Spleen (tissue), 11 donors: ENCODE results near the gene TMEM132D. TPM values are rescaled to one million over a fixed set of nuclear protein-coding genes. Genes with fewer than 3 reads are reported as not detected.

Experiments
- DNase-seq: peaks from one replicate; pipeline ENCODE4 v3.0.0-alpha.2; 2020
- H3K27ac ChIP-seq, 8 donors: fragments of 200-600 bp; sonication (generic) in 7 of 8; 1 replicate in 4 of 8; 2 replicates in 4 of 8; pipeline versions ENCODE4 v1.5.0 to v1.8.0; 2016 to 2021; ENCODE audit warnings: inconsistent platforms in 4 of 8, mild to moderate bottlenecking in 4 of 8, moderate library complexity in 1 of 8
- H3K27me3 ChIP-seq, 7 donors: fragments of 200-600 bp; sonication (generic) in 6 of 7; replicated peaks in 1 of 7; 1 replicate in 4 of 7; 2 replicates in 3 of 7; pipeline versions ENCODE4 v1.5.0 to v1.8.0; 2016 to 2021; ENCODE audit warnings: inconsistent platforms in 3 of 7, mild to moderate bottlenecking in 1 of 7
- H3K36me3 ChIP-seq, 6 donors: fragments of 200-600 bp; sonication (generic) in 5 of 6; 1 replicate in 4 of 6; 2 replicates in 2 of 6; pipeline versions ENCODE4 v1.5.0 to v1.8.0; 2016 to 2021; ENCODE audit warnings: inconsistent platforms in 2 of 6
- H3K4me1 ChIP-seq, 6 donors: fragments of 200-600 bp; sonication (generic) in 5 of 6; 1 replicate in 3 of 6; 2 replicates in 3 of 6; pipeline versions ENCODE4 v1.5.0 to v1.8.0; 2016 to 2021; ENCODE audit warnings: inconsistent platforms in 3 of 6
- H3K4me3 ChIP-seq, 8 donors: fragments of 200-600 bp; sonication (generic) in 7 of 8; 1 replicate in 4 of 8; 2 replicates in 4 of 8; pipeline versions ENCODE4 v1.5.0 to v1.8.0; 2016 to 2021; ENCODE audit warnings: inconsistent platforms in 4 of 8, mild to moderate bottlenecking in 4 of 8, moderate library complexity in 2 of 8
- H3K9me3 ChIP-seq, 8 donors: fragments of 200-600 bp; sonication (generic) in 7 of 8; 1 replicate in 4 of 8; 2 replicates in 4 of 8; pipeline versions ENCODE4 v1.5.0 to v1.8.0; 2016 to 2021; ENCODE audit warnings: inconsistent platforms in 4 of 8
- POLR2A ChIP-seq, 3 donors: fragments of 450-650 bp; IDR thresholded peaks; one replicate each; pipeline ENCODE4 v1.5.1; 2017; ENCODE audit warnings: antibody characterized with exemption in 3 of 3, mild to moderate bottlenecking in 1 of 3
- POLR2AphosphoS5 ChIP-seq, 3 donors: sonication (generic); formaldehyde crosslinking; IDR thresholded peaks; one replicate each; pipeline ENCODE4 v1.5.1; 2017; ENCODE audit warnings: antibody characterized with exemption in 3 of 3
- WGBS, 5 donors: extraction: QIAGEN DNeasy Blood & Tissue Kit in 3 of 5; methylation state at CpG; one replicate each; pipeline versions ENCODE4 v1.1.5 to v1.1.7; 2013 to 2018; 5-methylcytosine and 5-hydroxymethylcytosine counted together
- intact Hi-C: fragments of 100-400 bp; cut with DNase I; formaldehyde crosslinking; loops from one replicate; pipeline ENCODE4 v1.15.0; 2023; ENCODE audit warnings: low total_unique reads
- polyA plus RNA-seq, 3 donors: library from polyadenylated mRNA; stranded (reverse); fragments of 200-250 nt; gene quantifications; one replicate each; pipeline ENCODE4 v1.2.1, GENCODE V29; 2013
- total RNA-seq, 7 donors: library from RNA; depleted of rRNA in 3 of 7; stranded (reverse); fragments of >200 nt in 3 of 7; fragmentation: NEBNext Ultra II Directional in 4 of 7; extraction: Animal tissue kit (Norgen Biotek cat#: 25700) in 4 of 7; gene quantifications; one replicate each; pipeline versions ENCODE4 v1.1.0 to v1.2.1, GENCODE V29; 2016 to 2021
- TF ChIP-seq, protein P1 (sequence below), 11 experiments: fragments of 200-600 bp in 7 of 11; fragments of 450-650 bp in 4 of 11; sonication (generic) in 4 of 11; IDR thresholded peaks in 8 of 11; conservative IDR thresholded peaks in 3 of 11; 1 replicate in 7 of 11; 2 replicates in 4 of 11; pipeline versions ENCODE4 v1.4.0 to v1.8.0; 2016 to 2021; ENCODE audit warnings: antibody characterized with exemption in 11 of 11, inconsistent platforms in 4 of 11, mild to moderate bottlenecking in 1 of 11
- donor health status: healthy with polysubstance abuse.
- donor health status: DM: no; HTN: no; CAD: no; lungs with moderate emphysema.
- donor health status: DM: no; HTN: no; CAD: no.
- donor health status: Bipolar disorder and iron deficiency.
- donor health status: healthy.
- donor health status: DM: no; HTN: no; CAD: no.
- donor health status: DM: yes; HTN: yes; CAD: no.

TMEM132D gene
- total and polyA plus RNA-seq, 10 donors = 0.03 TPM; not detected in 9

DNA sequence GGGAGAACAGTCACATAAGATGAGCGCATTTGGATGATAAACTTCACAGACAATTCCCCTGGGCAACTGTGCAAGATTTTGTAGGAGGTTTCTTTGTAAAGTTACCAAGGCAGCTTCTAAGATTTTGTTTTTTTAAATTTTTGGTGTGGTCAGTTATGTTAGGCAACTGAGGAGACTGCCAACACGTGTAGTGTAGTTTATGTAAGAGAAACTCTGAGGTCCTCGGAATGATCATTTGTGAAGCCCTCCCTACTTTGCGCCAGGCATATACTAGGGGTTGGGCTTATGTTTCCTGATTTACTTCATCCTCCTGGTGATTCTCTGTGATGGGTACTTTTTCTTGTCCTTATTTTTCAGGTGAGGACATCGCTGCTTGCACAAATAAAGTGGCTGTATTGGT lies 433.6 kb downstream of the TMEM132D start:
- intact Hi-C loops = no loop called here
- Histone ChIP-seq H3K4me3 (no peak overlapping the region), H3K4me1 (no peaks in the 10 kb centered on the region), H3K27me3 (no peaks in the 10 kb centered on the region), H3K27ac (no peak overlapping the region), H3K9me3 (peaks cover 0 to 5% (median 0%) of the 10 kb centered on the region in 8 donors), H3K36me3 (no peaks in the 10 kb centered on the region)
- no peak for DNase-seq
- TF ChIP-seq POLR2A (IDR thresholded peaks at IDR 0.05) = no peak
- TF ChIP-seq POLR2AphosphoS5 (IDR thresholded peaks at IDR 0.05) = no peak
- TF ChIP-seq, protein P1, sequence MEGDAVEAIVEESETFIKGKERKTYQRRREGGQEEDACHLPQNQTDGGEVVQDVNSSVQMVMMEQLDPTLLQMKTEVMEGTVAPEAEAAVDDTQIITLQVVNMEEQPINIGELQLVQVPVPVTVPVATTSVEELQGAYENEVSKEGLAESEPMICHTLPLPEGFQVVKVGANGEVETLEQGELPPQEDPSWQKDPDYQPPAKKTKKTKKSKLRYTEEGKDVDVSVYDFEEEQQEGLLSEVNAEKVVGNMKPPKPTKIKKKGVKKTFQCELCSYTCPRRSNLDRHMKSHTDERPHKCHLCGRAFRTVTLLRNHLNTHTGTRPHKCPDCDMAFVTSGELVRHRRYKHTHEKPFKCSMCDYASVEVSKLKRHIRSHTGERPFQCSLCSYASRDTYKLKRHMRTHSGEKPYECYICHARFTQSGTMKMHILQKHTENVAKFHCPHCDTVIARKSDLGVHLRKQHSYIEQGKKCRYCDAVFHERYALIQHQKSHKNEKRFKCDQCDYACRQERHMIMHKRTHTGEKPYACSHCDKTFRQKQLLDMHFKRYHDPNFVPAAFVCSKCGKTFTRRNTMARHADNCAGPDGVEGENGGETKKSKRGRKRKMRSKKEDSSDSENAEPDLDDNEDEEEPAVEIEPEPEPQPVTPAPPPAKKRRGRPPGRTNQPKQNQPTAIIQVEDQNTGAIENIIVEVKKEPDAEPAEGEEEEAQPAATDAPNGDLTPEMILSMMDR (IDR thresholded peaks at IDR 0.05 in 8 of 11, conservative IDR thresholded peaks at IDR 0.05 in 3 of 11) = no peak
- WGBS, 5 donors = 74 to 85% (median 77%) methylated on average over 5 of the region's 5 CpGs

- Histone ChIP-seq H3K27me3 (no peaks in the 10 kb centered on the region), H3K27ac (no peak overlapping the region), H3K4me1 (no peaks in the 10 kb centered on the region), H3K36me3 (no peaks in the 10 kb centered on the region), H3K9me3 (peaks cover 0 to 5% (median 0%) of the 10 kb centered on the region in 8 donors), H3K4me3 (no peak overlapping the region)
- intact Hi-C loops = no loop called here
- no peak for DNase-seq
- WGBS, 5 donors = 75 to 83% (median 80%) methylated on average over 6 of the region's 6 CpGs
- TF ChIP-seq POLR2A (IDR thresholded peaks at IDR 0.05) (no peak), POLR2AphosphoS5 (IDR thresholded peaks at IDR 0.05) (no peak)
- TF ChIP-seq, protein P1 (IDR thresholded peaks at IDR 0.05 in 8 of 11, conservative IDR thresholded peaks at IDR 0.05 in 3 of 11) = no peak
Measured at GRCh38 chr12:129467726-129468125, 436.1 kb downstream of the TMEM132D start.

DNA sequence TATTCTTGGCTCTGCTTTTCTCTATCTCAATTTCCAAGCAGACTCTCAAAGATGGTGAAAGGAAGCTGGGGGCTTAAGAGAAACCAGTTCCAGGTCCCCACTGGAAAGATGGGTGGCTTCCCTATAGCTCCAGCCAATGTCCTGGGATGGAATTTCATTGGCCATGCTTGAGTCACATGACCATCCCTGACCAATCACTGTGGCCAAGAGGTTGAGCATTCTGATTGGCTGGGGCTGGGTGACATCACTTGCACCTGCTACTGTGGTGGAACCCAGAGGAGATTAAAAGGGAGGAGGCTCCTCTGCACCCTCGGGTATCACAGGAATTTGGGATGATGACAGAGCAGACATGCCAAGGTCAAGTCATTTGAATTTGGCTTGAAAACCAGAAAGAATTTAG lies 436.5 kb downstream of the TMEM132D start:
- TF ChIP-seq, protein P1 (IDR thresholded peaks at IDR 0.05 in 8 of 11, conservative IDR thresholded peaks at IDR 0.05 in 3 of 11) = no peak
- TF ChIP-seq POLR2AphosphoS5 (IDR thresholded peaks at IDR 0.05) = no peak
- TF ChIP-seq POLR2A (IDR thresholded peaks at IDR 0.05) = no peak
- Histone ChIP-seq H3K27ac (no peak overlapping the region), H3K27me3 (no peaks in the 10 kb centered on the region), H3K4me3 (no peak overlapping the region), H3K4me1 (no peaks in the 10 kb centered on the region), H3K9me3 (peaks cover 0 to 5% (median 0%) of the 10 kb centered on the region in 8 donors), H3K36me3 (no peaks in the 10 kb centered on the region)
- intact Hi-C loops = no loop called here
- 45 to 83% (median 53%) methylated on average over 1 of the region's 1 CpG for WGBS, 5 donors
- DNase-seq = no peak

DNA sequence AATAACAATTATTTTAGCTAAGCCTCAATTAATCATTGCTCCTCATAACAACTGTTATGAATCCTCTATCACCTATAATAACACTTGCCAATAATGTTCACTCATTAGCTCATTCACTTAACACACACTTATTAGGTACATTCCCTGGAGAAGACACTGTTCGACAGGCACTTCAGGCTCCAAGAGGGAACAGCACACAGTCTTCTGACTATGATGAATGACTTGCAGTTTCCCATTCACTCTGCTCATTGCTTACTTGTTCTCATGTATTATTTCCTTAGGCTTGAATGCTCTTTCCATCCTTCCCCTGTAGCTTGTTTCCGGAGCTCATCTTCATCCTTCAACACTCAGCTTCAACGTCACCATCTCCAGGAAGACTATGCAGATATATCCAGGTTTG lies 437.3 kb downstream of the TMEM132D start:
- Histone ChIP-seq H3K27ac (no peak overlapping the region), H3K27me3 (no peaks in the 10 kb centered on the region), H3K9me3 (peaks cover 0 to 5% (median 0%) of the 10 kb centered on the region in 8 donors), H3K36me3 (no peaks in the 10 kb centered on the region), H3K4me3 (no peak overlapping the region), H3K4me1 (no peaks in the 10 kb centered on the region)
- WGBS, 5 donors = 65 to 75% (median 70%) methylated on average over 3 of the region's 3 CpGs
- no peak for DNase-seq
- intact Hi-C loops = no loop called here
- TF ChIP-seq, protein P1 (IDR thresholded peaks at IDR 0.05 in 8 of 11, conservative IDR thresholded peaks at IDR 0.05 in 3 of 11) = no peak
- TF ChIP-seq POLR2AphosphoS5 (IDR thresholded peaks at IDR 0.05) = no peak
- no peak for TF ChIP-seq POLR2A (IDR thresholded peaks at IDR 0.05)
